GM12892 (cell line): ENCODE data around the gene WNT7B.

Experiments
- POLR2AphosphoS5 ChIP-seq: IDR thresholded peaks from 2 replicates; pipeline ENCODE4 v1.6.1; 2011; ENCODE audit warnings: low read depth, low read length, control low read depth
- TAF1 ChIP-seq: IDR thresholded peaks from 2 replicates; pipeline ENCODE4 v1.6.1; 2011; ENCODE audit warnings: low read depth, mild to moderate bottlenecking, control low read depth, low read length, borderline replicate concordance

DNA sequence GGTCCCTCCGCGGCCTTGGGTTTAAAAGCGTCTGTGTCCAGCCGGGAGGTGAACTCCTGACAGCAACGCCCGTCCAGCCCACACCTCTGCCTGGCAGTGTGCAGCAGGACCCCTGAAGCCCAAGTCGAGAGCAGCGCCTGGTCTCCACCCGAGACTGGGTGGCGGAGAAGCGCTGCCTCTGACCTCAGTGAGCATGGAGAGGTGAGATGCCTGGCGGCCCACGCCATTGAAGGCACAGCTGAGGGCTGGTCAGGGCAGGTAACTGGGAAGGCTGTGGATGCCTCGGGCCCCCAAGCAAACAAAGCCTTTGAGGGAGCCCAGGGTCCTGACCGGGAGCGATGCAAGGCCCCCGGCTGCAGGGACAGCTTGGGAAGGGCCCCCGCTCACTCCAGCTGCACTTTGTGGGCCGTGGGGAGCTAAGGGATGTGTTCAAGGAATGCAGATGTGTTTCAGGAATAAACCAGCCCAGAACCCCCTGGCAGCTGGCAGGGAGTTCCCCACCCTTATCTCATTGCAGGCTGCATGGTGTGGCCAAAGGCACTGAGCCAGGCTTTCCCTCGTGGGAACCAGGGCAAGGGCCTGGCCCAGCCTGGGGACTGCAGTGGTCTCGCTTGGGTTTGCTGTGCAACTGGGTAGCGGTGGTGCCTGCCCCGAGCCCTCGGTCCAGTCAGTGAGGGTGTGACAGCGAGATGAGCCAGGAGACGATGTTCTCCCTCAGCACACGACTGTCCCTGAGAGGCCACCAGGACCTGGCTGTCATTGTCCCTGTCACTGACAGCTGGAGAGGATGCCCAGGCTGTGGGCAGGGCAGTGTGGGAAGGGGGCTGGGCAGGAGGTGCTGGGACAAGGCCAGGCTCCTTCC is 92.5 kb downstream of the WNT7B start:
- TF ChIP-seq POLR2AphosphoS5 (no peak), TAF1 (no peak)
